Liver (tissue), 3 donors: Measurements from ENCODE around the gene ST6GALNAC5.

Experiments used
- FOXA1 ChIP-seq: IDR thresholded peaks from 2 replicates; pipeline ENCODE4 v1.6.1; 2016; ENCODE audit warnings: antibody characterized with exemption
- GABPA ChIP-seq, 2 donors: IDR thresholded peaks in 1 of 2; conservative IDR thresholded peaks in 1 of 2; 2 replicates each; pipeline ENCODE4 v1.6.1; 2016; ENCODE audit warnings: antibody characterized with exemption in 2 of 2, mild to moderate bottlenecking in 1 of 2, moderate library complexity in 1 of 2
- HNF4G ChIP-seq: IDR thresholded peaks from 2 replicates; pipeline ENCODE4 v1.6.1; 2016; ENCODE audit warnings: antibody characterized with exemption
- JUND ChIP-seq, 2 donors: IDR thresholded peaks; 2 replicates each; pipeline ENCODE4 v1.6.1; 2016; ENCODE audit warnings: antibody characterized with exemption in 2 of 2
- MAX ChIP-seq: IDR thresholded peaks from 2 replicates; pipeline ENCODE4 v1.6.1; 2016; ENCODE audit warnings: antibody characterized with exemption
- RAD21 ChIP-seq, 2 donors: IDR thresholded peaks; 2 replicates each; pipeline ENCODE4 v1.6.1; 2016; ENCODE audit warnings: antibody characterized with exemption in 2 of 2, mild to moderate bottlenecking in 2 of 2
- RXRA ChIP-seq, 2 donors: IDR thresholded peaks; 2 replicates each; pipeline ENCODE4 v1.6.1; 2017 to 2018; ENCODE audit warnings: antibody characterized with exemption in 2 of 2, mild to moderate bottlenecking in 1 of 2
- TAF1 ChIP-seq: conservative IDR thresholded peaks from 2 replicates; pipeline ENCODE4 v1.6.1; 2016; ENCODE audit warnings: antibody characterized with exemption, mild to moderate bottlenecking
- TF ChIP-seq, protein P1 (sequence below): fragments of 150-350 bp; IDR thresholded peaks from 2 replicates; pipeline ENCODE4 v1.5.1; 2017; ENCODE audit warnings: improper control_type of control experiment, low read depth, low read length; ENCODE audit not compliant: missing input control
- TF ChIP-seq, protein P2 (sequence below): IDR thresholded peaks from 2 replicates; pipeline ENCODE4 v1.6.1; 2016; ENCODE audit warnings: antibody characterized with exemption, mild to moderate bottlenecking
- TF ChIP-seq, protein P3 (sequence below): IDR thresholded peaks from 2 replicates; pipeline ENCODE4 v1.6.1; 2016; ENCODE audit warnings: antibody characterized with exemption
- TF ChIP-seq, protein P4 (sequence below): IDR thresholded peaks from 2 replicates; pipeline ENCODE4 v1.6.1; 2016; ENCODE audit warnings: antibody characterized with exemption
- donor health status: healthy.
- donor health status: healthy.

GRCh38 chr1:76892675-76893074, 25.4 kb downstream of the ST6GALNAC5 start:
- TF ChIP-seq, protein P1, sequence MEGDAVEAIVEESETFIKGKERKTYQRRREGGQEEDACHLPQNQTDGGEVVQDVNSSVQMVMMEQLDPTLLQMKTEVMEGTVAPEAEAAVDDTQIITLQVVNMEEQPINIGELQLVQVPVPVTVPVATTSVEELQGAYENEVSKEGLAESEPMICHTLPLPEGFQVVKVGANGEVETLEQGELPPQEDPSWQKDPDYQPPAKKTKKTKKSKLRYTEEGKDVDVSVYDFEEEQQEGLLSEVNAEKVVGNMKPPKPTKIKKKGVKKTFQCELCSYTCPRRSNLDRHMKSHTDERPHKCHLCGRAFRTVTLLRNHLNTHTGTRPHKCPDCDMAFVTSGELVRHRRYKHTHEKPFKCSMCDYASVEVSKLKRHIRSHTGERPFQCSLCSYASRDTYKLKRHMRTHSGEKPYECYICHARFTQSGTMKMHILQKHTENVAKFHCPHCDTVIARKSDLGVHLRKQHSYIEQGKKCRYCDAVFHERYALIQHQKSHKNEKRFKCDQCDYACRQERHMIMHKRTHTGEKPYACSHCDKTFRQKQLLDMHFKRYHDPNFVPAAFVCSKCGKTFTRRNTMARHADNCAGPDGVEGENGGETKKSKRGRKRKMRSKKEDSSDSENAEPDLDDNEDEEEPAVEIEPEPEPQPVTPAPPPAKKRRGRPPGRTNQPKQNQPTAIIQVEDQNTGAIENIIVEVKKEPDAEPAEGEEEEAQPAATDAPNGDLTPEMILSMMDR: no peak
- TF ChIP-seq, protein P2, sequence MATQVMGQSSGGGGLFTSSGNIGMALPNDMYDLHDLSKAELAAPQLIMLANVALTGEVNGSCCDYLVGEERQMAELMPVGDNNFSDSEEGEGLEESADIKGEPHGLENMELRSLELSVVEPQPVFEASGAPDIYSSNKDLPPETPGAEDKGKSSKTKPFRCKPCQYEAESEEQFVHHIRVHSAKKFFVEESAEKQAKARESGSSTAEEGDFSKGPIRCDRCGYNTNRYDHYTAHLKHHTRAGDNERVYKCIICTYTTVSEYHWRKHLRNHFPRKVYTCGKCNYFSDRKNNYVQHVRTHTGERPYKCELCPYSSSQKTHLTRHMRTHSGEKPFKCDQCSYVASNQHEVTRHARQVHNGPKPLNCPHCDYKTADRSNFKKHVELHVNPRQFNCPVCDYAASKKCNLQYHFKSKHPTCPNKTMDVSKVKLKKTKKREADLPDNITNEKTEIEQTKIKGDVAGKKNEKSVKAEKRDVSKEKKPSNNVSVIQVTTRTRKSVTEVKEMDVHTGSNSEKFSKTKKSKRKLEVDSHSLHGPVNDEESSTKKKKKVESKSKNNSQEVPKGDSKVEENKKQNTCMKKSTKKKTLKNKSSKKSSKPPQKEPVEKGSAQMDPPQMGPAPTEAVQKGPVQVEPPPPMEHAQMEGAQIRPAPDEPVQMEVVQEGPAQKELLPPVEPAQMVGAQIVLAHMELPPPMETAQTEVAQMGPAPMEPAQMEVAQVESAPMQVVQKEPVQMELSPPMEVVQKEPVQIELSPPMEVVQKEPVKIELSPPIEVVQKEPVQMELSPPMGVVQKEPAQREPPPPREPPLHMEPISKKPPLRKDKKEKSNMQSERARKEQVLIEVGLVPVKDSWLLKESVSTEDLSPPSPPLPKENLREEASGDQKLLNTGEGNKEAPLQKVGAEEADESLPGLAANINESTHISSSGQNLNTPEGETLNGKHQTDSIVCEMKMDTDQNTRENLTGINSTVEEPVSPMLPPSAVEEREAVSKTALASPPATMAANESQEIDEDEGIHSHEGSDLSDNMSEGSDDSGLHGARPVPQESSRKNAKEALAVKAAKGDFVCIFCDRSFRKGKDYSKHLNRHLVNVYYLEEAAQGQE: no peak
- TF ChIP-seq RAD21 (IDR thresholded peaks at IDR 0.05) (no peak), HNF4G (no peak), JUND (IDR thresholded peaks at IDR 0.05) (no peak), FOXA1 (no peak), TAF1 (no peak), GABPA (IDR thresholded peaks at IDR 0.05 in 1 of 2, conservative IDR thresholded peaks at IDR 0.05 in 1 of 2) (no peak), MAX (no peak), RXRA (IDR thresholded peaks at IDR 0.05) (no peak)
- TF ChIP-seq, protein P3, sequence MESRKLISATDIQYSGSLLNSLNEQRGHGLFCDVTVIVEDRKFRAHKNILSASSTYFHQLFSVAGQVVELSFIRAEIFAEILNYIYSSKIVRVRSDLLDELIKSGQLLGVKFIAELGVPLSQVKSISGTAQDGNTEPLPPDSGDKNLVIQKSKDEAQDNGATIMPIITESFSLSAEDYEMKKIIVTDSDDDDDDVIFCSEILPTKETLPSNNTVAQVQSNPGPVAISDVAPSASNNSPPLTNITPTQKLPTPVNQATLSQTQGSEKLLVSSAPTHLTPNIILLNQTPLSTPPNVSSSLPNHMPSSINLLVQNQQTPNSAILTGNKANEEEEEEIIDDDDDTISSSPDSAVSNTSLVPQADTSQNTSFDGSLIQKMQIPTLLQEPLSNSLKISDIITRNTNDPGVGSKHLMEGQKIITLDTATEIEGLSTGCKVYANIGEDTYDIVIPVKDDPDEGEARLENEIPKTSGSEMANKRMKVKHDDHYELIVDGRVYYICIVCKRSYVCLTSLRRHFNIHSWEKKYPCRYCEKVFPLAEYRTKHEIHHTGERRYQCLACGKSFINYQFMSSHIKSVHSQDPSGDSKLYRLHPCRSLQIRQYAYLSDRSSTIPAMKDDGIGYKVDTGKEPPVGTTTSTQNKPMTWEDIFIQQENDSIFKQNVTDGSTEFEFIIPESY: no peak
- TF ChIP-seq, protein P4, sequence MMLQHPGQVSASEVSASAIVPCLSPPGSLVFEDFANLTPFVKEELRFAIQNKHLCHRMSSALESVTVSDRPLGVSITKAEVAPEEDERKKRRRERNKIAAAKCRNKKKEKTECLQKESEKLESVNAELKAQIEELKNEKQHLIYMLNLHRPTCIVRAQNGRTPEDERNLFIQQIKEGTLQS: no peak
